Measurements from ENCODE around the gene STAT5A. TPM values are rescaled to one million over a fixed set of nuclear protein-coding genes. Genes with fewer than 3 reads are reported as not detected.

STAT5A gene
- total RNA-seq, 1 donor from 2014 or later: 105 TPM

DNA sequence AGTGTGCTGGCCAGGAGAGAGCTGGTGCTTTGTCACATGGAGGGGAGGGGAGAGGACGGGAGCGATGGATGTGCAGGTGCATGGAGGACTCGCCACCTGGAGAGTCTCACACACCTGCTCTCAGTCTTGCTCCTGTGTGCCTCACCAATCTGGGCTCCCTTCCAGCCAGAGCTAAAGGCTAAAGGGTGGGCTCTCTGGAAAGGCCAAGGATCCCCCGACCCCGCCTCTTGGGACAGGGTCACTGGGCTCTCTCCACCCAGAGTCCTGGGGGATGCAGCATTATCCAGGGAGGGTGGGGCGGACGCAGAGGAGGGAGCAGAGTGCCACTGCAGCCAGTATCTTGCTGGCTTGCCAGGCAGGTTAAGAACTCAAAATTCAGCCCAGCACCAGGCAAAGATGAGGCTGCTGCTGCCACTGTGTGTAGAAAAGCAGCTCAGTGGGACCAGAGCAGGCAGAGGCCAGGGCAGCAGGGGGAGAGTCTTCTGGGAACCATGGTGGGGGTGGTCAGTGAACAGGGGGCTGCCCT lies 6.7 kb upstream of the STAT5A start:
- peaks cover 4 to 10% of the 10 kb centered on the region in 2 donors for H3K4me1 ChIP-seq
- intact Hi-C loops (cut with DNase I): no loop called here
- no peaks in the 10 kb centered on the region for H3K27me3 ChIP-seq
- H3K36me3 ChIP-seq: no peaks in the 10 kb centered on the region
- no peak for TF ChIP-seq CTCF (IDR thresholded peaks at IDR 0.05)
- no peaks in the 10 kb centered on the region for H3K9me3 ChIP-seq
- H3K4me3 ChIP-seq: no peak overlapping the region
- DNase-seq (ENCODE audit: low spot score in 2 of 2): no peak
- no peak overlapping the region for H3K27ac ChIP-seq

GRCh38 chr17:42282478-42283080 lies 5.7 kb upstream of the STAT5A start:
- H3K27ac ChIP-seq: no peak overlapping the region
- no peaks in the 10 kb centered on the region for H3K36me3 ChIP-seq
- no peak for TF ChIP-seq CTCF (IDR thresholded peaks at IDR 0.05)
- no peak for DNase-seq (ENCODE audit: low spot score in 2 of 2)
- intact Hi-C loops (cut with DNase I): no loop called here
- H3K9me3 ChIP-seq: no peaks in the 10 kb centered on the region
- no peak overlapping the region for H3K4me3 ChIP-seq
- no peaks in the 10 kb centered on the region for H3K27me3 ChIP-seq
- peaks cover 8 to 10% of the 10 kb centered on the region in 2 donors for H3K4me1 ChIP-seq

DNA sequence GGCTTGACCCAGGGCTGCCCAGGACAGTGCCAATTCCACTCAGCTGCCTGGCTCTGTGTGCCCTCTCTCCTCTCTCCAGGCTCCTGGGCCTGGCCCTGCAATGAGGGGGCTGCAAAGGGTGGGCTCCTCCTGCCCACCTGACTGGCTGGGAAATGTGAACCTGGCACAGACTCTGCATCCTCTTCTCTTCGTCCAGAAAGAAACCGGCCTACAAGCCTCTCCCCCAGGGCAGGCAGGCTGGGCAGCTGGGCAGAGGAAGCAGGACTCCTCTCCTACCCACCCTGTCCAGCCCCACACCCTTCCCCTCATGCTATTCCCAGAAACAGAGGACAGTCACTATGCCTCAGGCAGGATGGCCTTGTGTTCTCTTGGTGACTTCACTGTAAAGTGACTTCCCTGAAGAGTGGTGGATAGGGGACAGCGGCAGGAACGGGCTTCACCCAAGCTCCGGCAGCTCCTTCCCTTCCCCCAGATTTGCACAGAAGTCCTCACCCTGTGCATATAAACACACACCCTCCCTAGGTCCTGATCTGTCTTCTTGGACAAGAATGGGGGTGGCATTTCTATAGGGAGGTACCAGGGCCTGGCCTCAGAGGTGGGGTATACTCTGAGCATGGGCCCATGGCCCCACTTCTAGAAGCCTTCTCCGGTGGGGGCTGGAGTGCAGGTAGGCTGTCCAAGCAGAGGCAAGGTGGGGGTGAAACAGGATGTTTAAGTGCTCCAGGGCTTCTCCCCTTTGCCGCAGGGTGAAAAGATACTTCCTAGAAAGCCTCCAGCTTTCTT lies 4.9 kb upstream of the STAT5A start:
- no peak for TF ChIP-seq CTCF (IDR thresholded peaks at IDR 0.05)
- intact Hi-C loops (cut with DNase I): no loop called here
- DNase-seq (ENCODE audit: low spot score in 2 of 2): no peak
- Histone ChIP-seq H3K27ac (no peak overlapping the region), H3K4me1 (peaks cover 8 to 10% of the 10 kb centered on the region in 2 donors), H3K4me3 (no peak overlapping the region), H3K36me3 (no peaks in the 10 kb centered on the region), H3K27me3 (no peaks in the 10 kb centered on the region), H3K9me3 (no peaks in the 10 kb centered on the region)

DNA sequence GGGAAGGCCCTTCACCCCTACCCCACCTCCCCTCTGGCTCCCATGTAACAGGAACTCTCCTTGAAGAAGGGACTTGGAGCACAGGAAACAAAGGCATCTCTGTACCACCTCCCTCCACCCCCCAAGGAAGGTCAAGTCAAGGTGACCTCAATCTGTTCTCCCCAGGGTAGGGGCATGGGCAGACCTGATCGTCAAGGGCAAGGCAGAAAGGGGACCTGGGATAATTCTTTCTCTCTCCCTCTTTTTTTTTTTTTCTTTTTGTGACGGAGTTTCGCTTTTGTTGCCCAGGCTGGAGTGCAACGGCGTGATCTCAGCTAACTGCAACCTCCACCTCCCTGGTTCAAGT lies 4.3 kb upstream of the STAT5A start:
- no peak for TF ChIP-seq CTCF (IDR thresholded peaks at IDR 0.05)
- no peaks in the 10 kb centered on the region for H3K36me3 ChIP-seq
- no peak overlapping the region for H3K27ac ChIP-seq
- no peak overlapping the region for H3K4me3 ChIP-seq
- H3K4me1 ChIP-seq: peaks cover 11 to 14% of the 10 kb centered on the region in 2 donors
- DNase-seq (ENCODE audit: low spot score in 2 of 2): no peak
- intact Hi-C loops (cut with DNase I): no loop called here
- H3K9me3 ChIP-seq: no peaks in the 10 kb centered on the region
- H3K27me3 ChIP-seq: no peaks in the 10 kb centered on the region

DNA sequence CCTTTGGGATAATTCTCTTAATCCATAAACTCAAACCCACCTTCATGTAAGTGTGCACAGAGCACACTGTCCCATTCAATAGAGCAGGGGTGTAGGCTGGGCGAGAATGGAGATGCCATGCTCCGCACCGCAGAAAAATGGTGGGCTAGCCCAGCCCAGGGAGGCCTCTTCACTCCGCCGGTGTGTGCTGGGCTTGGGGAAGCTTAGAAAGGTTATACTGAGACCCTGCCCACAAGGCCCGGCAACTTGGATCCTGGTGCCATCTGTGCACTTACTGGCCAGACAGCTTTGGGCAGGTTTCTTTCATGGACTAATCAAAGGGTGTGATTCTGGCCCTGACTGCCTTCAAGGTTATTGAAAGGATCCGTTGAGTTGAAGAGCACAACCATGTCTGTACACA lies 3.7 kb upstream of the STAT5A start:
- intact Hi-C loops (cut with DNase I): no loop called here
- peaks cover 16 to 18% of the 10 kb centered on the region in 2 donors for H3K4me1 ChIP-seq
- H3K27me3 ChIP-seq: no peaks in the 10 kb centered on the region
- no peaks in the 10 kb centered on the region for H3K36me3 ChIP-seq
- H3K9me3 ChIP-seq: no peaks in the 10 kb centered on the region
- no peak for TF ChIP-seq CTCF (IDR thresholded peaks at IDR 0.05)
- H3K4me3 ChIP-seq: no peak overlapping the region
- peak in 1 of 2 donors; percentile 52 for DNase-seq (ENCODE audit: low spot score in 2 of 2)
- H3K27ac ChIP-seq: no peak overlapping the region
